Right lung (tissue), 10 donors: ENCODE data around the gene PELO. TPM values are rescaled to one million over a fixed set of nuclear protein-coding genes. Genes with fewer than 3 reads are reported as not detected.
"Not testable (repeated sequence)": the region's sequence is repeated elsewhere in the genome, so short reads cannot be mapped to it uniquely, and the experiment has no call there.

ENCODE experiments used
- DNase-seq, 2 donors: peaks; one replicate each; pipeline ENCODE4 v3.0.0-alpha.2; 2013
- long read RNA-seq, 8 donors: transcript quantifications; one replicate each; lab custom pipeline, GENCODE V29; 2026
- polyA plus RNA-seq, 5 donors: library from polyadenylated mRNA; unstranded; fragments of 120-200 nt; gene quantifications; one replicate each; pipeline versions ENCODE4 v1.2.1 to v1.2.3, GENCODE V29; 2013; ENCODE audit warnings: inconsistent platforms in 1 of 5, low replicate concordance in 1 of 5; ENCODE audit not compliant: insufficient read length in 5 of 5, insufficient read depth in 1 of 5

The PELO gene
- polyA plus RNA-seq, result 10 to 100 TPM; 21.8 to 26.0 (median 23.5) TPM
- long read RNA-seq, donor 1, partial matches to known transcripts, result 46 of 50 reads
- long read RNA-seq, donor 1, other reads (novel, unspliced or antisense), result 0 of 50 reads
- long read RNA-seq, donor 2, partial matches to known transcripts, result 24 of 28 reads
- long read RNA-seq, donor 2, other reads (novel, unspliced or antisense), result 0 of 28 reads
- long read RNA-seq, donor 3, transcript PELO-202 (2 exons, 888 nt), result major isoform, 9 of 26 reads
- long read RNA-seq, donor 3, partial matches to known transcripts, result 17 of 26 reads
- long read RNA-seq, donor 3, other reads (novel, unspliced or antisense), result 0 of 26 reads
- long read RNA-seq, donor 4, full-length matches to known transcripts, result 3 of 11 reads
- long read RNA-seq, donor 4, partial matches to known transcripts, result 8 of 11 reads
- long read RNA-seq, donor 4, other reads (novel, unspliced or antisense), result 0 of 11 reads
- long read RNA-seq, donor 5, partial matches to known transcripts, result 20 of 24 reads
- long read RNA-seq, donor 5, other reads (novel, unspliced or antisense), result 0 of 24 reads
- long read RNA-seq, donor 6, transcript PELO-202 (2 exons, 888 nt), result major isoform, 7 of 23 reads
- long read RNA-seq, donor 6, partial matches to known transcripts, result 16 of 23 reads
- long read RNA-seq, donor 6, other reads (novel, unspliced or antisense), result 0 of 23 reads
- long read RNA-seq, donor 7, full-length matches to known transcripts, result 5 of 30 reads
- long read RNA-seq, donor 7, partial matches to known transcripts, result 25 of 30 reads
- long read RNA-seq, donor 7, other reads (novel, unspliced or antisense), result 0 of 30 reads
- long read RNA-seq, donor 8, full-length matches to known transcripts, result 2 of 19 reads
- long read RNA-seq, donor 8, partial matches to known transcripts, result 17 of 19 reads
- long read RNA-seq, donor 8, other reads (novel, unspliced or antisense), result 0 of 19 reads

- DNase-seq, result peak; percentile 88 to 91
Measured at GRCh38 chr5:52787600-52788504, at the start of gene PELO, which contains the start of gene ITGA1. TSS of gene PELO (plus strand) at chr5:52787916. CDS start at chr5:52800395, 12,479 bp downstream. TSS of gene ITGA1 (plus strand) at chr5:52787916. CDS start at chr5:52788354, 438 bp downstream.

- no peak for DNase-seq
Measured at GRCh38 chr5:52738095-52738506, 49.6 kb upstream of the PELO start.

DNA sequence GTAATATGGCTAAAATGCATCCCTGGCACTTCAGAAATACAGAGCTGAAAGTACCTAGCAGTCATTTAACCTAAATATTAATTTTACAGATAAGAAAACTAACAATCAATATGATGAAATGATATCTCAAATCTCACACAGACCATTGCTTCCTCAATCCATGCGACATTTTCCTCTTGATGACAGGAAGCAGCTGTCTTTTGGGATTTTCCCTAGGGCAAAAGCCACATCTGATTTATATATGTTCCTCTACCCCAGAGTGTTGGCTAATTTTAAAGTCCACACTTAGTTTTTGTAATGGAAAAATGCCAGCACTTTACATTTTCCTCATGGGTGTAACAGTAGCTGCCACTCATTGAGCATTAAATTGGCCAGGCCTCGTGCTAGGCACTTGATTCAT lies 47.7 kb upstream of the PELO start:
- DNase-seq, result no peak

GRCh38 chr5:52743012-52743411 lies 44.7 kb upstream of the PELO start:
- DNase-seq, result no peak

DNA sequence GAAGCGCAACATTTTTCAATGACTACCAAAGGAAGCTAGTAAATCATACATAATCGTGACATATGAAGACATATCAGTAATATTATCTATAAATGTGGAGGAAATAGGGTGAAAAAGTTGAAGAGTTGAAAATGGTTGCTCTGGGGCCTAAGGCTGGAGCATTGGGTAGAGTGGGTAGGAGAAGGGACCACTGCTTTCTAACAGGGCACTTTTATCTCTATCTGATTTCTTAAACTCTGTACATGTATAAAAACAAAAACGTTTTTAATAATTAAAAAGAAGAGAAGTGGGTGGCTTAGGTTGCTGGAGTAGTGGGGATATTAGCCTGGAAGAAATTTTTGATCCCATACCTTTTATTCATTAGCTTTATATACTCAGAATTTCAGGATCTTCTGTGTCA lies 44.2 kb upstream of the PELO start:
- DNase-seq, result no peak

DNA sequence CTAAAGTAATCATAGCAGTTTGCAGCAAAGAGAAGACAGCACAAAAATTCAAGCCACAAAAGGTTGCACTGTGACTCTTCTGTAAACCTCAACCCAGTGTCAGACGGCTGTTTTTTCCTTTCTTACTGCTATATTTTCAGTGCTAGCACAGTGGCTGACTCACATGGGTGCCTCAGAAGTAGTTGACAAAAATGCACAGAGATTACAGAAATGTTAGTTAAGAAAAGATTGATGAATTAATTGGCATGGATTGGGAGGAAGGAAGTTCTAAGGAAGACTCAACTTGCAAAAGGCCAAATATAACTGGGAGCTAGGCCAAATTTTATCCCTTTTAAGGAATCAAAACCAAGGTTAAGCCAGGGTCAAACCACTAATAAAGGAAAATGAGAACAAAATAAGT lies 43.7 kb upstream of the PELO start:
- no peak for DNase-seq

DNA sequence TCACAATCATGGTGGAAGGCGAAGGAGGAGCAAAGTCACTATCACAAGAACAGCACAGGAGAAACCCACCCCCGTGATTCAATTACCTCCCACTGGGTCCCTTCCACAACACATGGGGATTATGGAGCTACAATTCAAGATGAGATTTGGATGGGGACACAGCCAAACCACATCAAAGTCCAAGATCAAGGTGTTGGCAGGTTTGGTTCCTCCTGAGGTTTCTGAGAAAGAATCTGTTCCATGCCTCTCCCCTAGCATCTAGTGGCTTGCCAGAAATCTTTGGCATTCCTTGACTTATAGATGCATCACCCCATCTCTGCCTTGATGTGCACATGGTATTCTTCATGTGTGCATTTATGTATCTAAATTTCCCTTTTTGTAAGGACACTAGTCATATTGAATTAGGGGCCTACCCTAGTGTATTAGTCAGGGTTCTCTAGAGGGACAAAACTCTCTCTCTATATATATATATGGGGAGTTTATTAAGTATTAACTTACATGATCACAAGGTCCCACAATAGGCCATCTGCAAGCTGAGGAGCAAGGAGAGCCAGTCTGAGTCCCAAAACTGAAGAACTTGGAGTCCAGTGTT lies 42.8 kb upstream of the PELO start:
- DNase-seq, result not testable (repeated sequence)

DNA sequence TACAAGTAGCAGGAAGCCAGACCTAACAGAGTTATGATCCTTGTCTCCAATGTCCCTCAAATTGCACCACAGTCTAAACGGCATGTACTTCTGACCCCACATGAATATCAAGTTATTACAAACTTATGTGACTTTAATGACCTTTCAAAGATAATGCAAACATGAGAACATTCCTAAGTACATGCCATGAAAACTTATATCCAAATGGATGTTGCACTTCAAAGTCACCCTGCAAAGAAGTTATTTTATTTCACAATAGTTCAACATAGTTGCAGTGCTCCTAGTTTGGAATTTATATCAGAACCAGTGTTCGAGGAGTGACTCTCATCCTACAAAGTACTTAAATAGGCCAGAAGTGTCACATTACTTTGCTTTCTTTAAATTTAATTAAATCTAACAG lies 41.2 kb upstream of the PELO start:
- no peak for DNase-seq

- no peak for DNase-seq
Measured at GRCh38 chr5:52748590-52748989, 39.1 kb upstream of the PELO start.

- DNase-seq, result no peak
Measured at GRCh38 chr5:52749666-52750065, 38.0 kb upstream of the PELO start.

GRCh38 chr5:52751137-52751536 lies 36.6 kb upstream of the PELO start:
- DNase-seq, result no peak

DNA sequence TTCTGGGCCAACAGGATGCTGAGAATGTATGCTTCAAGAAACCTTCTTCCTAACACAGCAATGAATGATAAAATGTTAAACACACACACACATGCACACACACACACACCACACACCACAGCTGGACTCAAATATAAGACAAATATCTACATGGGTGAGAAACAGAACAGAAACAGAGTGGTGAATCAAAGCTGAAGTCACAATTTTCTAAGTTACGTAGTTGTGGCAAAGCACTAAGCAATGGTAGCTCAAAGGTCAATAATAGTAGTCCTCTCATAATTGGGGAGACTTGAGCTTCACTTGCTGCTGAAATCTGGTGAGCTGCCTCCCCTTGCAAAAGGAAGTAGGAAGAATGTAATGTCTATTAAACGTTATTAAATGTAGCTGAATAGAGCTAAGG lies 33.7 kb upstream of the PELO start:
- DNase-seq, result no peak

GRCh38 chr5:52757527-52757926 lies 30.2 kb upstream of the PELO start:
- DNase-seq, result no peak

GRCh38 chr5:52758014-52758413 lies 29.7 kb upstream of the PELO start:
- DNase-seq, result no peak

- DNase-seq, result no peak
Measured at GRCh38 chr5:52759331-52759730, 28.4 kb upstream of the PELO start.

DNA sequence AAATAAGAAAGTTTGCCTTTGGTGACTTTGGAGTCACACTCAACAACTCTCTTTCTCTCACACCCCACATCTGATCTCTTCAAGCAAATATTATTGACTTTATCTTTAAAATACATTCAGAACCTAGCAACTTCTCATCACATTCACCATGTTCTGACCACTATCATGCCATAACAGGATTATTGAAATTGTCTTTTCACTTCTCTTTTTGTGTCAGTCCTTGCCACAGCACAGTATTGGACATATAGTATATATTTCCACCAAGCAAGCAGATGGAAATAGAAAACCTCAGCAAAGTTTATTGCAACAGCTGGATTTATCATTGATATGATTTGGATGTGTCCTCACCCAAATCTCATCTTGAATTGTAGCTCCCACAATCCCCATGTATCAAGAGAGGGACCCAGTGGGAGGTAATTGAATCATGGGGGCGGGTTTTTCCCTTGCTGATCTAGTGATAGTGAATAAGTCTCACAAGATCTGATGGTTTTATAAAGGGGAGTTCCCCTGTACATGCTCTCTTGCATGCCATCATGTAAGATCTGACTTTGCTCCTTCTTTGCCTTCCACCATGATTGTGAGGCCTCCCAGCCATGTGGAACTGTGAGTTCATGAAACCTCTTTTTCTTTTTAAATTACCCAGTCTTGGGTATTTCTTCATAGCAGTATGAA lies 26.9 kb upstream of the PELO start:
- no peak for DNase-seq

- no peak for DNase-seq
Measured at GRCh38 chr5:52767217-52767743, 20.4 kb upstream of the PELO start.

DNA sequence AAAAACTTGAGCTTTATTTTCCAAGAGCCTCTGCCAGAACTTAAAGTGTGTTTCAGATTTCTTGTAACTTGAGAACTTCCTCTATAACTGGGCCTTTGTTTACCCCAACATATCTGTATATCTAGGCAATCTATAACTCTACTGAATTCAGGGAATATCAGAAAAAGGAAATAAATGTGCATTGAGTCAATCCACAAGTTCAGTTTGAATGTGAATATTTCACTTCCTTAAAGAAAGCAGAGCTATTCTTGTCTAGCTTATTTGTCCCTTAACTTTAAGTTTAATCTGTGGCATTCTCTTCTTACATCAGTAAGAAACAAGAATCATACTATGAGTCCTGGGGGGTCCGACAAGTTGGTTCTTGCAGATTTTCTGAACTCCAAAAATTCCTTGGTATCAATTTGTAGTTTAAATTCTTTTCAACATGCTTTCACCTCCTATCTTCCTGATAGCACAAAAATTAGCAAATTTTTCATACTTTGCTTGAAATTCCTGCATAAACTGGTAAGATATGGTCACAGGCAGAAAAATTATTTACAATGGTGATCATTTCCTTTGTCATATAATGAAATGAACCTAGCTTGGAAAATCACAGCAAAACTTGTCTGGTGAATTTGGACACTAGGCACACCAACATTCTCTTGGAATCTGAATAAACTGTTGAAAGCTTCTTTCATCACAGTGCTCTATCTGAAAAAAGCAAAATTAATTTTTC lies 19.8 kb upstream of the PELO start:
- no peak for DNase-seq

- no peak for DNase-seq
Measured at GRCh38 chr5:52769061-52769460, 18.7 kb upstream of the PELO start.
